Activated effector memory CD4-positive, alpha-beta T cell treated with anti-CD3 and anti-CD28 coated beads, Interleukin-2, amount 50 U/mL, for 16 hours (primary cell): Measurements from ENCODE around the gene NBAS.
"Not testable (repeated sequence)": the region's sequence is repeated elsewhere in the genome, so short reads cannot be mapped to it uniquely, and the experiment has no call there.

Experiments used
- DNase-seq: peaks from one replicate; pipeline ENCODE4 v3.0.0-alpha.2; 2020

NBAS gene

DNA sequence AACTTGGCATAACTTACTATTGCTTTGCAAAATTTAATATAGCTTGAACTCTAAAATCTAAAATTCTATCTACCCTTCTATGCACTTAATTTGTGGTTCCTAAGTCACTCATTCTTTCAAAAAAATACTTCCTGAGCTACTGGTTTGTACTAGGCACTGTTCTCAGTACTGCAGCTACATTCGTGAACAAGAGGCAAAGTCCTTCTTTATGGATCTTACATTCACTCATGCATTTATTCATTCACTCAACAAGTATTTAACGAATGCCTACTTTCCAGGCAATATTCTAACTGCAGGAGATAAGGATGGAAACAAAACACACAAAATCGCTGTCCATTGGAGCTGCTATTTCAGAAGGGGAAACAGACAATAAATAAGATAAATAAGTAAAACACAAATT is 104.8 kb downstream of the NBAS start:
- no peak for DNase-seq

DNA sequence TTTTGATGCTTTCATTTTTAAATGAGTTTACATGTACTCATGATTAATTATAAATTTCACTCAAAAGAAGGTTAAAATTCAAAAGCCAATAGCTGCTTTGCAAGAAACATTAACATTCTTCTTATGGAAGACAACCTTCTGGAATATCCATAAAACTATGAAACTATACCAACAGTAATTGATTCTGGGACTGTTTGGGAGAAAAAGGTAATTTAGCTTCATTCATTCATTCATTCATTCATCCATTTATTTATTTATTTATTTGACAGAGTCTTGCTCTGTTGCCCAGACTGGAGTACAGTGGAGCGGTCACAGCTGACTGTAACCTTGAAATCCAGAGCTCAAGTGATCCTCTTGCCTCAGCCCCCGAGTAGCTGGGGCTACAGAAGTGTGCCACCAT is 110.3 kb downstream of the NBAS start:
- no peak for DNase-seq

DNA sequence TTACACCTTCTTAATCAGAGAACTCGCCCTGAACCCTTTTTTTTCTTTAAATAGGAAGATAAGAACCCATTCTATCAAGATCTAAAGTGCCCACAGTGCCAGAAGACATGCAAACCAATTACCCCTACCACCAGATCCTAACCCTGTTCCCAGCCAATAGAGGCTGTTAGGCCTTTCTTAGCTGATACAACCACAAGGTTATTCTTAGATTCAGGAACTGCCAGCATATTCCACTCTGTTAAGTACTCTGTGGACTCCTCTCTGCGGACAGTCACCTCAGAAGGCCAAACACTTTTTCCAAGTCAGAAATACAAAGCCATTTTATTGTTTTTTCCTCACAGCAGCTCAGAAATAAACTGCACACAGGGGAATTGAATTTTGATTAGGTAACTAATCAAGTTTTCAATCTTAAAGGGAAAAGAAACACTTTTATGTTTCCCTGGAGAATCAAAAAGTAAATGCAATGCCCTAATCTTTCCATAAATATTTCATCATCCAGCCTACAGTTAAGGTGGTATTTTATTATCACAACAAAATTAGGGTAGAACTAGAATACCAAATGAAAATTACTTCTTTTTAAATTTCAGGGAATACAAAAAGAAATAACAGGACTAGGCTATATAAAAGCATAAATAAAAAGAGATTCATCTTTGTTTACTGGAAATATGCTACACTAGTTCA is 111.4 kb downstream of the NBAS start:
- no peak for DNase-seq

GRCh38 chr2:15448250-15448839 is 112.8 kb downstream of the NBAS start:
- no peak for DNase-seq

GRCh38 chr2:15447381-15447780 is 113.8 kb downstream of the NBAS start:
- no peak for DNase-seq

GRCh38 chr2:15446961-15447360 is 114.2 kb downstream of the NBAS start:
- no peak for DNase-seq

DNA sequence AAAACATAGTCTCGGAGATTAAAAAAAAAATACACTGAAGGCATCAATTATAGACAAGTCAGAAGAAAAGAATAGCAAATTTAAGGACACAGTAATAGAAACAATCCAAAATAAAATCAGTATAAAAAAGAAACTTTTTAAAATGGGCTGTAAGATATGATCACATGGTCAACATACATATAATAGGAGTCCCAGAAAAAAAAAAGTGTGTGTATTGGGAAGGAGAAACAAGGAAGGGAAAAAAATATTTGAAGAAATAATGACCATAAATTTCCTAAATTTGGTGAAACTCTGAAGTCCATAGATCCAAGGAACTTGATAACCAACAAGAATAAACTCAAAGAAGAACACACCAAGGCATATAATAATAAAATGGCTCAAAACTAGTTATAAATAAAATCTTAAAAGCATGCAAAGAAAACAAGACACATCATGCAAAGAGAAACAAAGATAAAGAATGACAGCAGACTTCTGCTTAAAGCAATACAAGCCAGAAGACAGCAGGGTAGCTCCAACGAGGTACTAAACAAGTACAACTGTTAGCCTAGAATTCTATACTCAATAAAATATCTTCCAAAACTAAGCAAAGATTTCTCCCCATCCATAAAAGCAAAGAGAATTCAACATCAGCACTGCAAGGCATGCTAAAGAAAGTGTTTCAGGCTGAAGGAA is 115.1 kb downstream of the NBAS start:
- DNase-seq, result no peak

DNA sequence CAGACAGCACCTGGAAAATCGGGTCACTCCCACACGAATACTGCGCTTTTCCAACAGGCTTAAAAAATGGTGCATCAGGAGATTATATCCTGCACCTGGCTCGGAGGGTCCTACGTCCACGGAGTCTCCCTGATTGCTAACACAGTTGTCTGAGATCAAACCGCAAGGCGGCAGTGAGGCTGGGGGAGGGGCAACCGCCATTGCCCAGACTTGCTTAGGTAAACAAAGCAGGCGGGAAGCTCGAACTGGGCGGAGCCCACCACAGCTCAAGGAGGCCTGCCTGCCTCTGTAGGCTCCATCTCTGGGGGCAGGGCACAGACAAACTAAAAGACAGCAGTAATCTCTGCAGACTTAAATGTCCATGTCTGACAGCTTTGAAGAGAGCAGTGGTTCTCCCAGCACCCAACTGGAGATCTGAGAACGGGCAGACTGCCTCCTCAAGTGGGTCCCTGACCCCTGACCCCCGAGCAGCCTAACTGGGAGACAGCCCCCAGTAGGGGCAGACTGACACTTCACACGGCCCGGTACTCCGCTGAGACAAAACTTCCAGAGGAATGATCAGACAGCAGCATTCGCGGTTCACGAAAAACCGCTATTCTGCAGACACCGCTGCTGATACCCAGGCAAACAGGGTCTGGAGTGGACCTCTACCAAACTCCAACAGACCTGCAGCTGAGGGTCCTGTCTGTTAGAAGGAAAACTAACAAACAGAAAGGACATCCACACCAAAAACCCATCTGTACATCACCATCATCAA is 121.2 kb downstream of the NBAS start:
- not testable (repeated sequence) for DNase-seq

DNA sequence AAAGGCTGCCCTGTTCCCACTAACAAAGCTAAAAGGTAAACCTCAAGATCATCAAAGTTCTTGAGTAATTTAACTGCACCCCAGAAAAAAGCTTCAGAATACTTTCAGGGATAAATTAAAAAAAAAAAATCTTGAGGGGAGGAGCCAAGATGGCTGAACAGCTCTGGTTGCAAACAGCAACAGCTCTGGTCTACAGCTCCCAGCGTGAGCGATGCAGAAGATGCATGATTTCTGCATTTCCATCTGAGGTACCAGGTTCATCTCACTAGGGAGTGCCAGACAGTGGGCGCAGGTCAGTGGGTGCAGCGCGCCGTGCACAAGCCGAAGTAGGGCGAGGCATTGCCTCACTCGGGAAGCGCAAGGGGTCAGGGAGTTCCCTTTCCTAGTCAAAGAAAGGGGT is 121.8 kb downstream of the NBAS start:
- not testable (repeated sequence) for DNase-seq

DNA sequence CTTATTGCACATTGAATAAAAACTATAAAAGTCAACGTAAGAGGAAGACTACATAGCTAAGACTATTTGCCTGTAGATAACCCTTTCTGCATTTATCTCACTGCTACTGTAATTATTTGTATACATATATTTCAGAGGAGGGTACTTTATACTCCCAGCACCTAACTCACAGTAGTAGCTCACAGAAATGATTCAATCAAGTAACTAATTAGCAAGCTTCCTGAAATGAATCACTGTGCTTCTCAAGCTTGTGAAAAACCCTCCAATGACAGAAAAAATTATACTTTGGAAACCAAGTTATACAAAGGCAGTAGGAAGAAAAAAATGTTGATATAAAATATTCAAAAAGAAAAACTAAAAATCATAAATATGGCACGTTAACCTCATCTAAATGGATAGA is 124.9 kb downstream of the NBAS start:
- no peak for DNase-seq

- no peak for DNase-seq
These were observed 125.7 kb downstream of the NBAS start for GRCh38 chr2:15435474-15435873.

DNA sequence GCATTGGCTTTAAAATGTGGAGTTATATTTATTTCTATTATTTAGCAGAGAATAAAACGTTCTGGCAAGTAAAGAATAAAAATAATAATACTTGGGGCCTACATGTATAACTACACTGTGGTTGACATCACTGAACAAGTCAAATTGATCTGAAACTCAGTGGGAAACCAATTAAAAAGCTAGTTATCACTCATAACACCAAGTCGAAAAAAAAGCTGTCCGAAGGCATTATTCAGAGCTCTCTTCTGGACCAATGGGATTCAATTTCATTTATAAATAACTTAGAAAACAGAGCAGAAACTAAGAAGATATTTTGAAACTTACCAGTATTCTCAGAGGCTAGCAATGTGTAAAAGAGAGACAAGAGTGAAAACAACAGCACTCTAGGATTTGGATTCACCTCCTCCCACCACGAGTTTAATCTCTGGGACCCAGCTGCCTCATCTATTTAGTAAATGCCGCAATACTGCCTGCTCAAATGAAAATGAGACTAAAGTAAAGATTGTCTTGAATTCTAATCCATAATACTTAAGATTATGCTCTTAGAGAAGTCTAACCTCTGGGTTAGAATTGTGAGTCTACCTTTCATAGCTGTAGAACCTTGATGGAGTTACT is 128.4 kb downstream of the NBAS start:
- no peak for DNase-seq

GRCh38 chr2:15429032-15429431 is 132.1 kb downstream of the NBAS start:
- no peak for DNase-seq

DNA sequence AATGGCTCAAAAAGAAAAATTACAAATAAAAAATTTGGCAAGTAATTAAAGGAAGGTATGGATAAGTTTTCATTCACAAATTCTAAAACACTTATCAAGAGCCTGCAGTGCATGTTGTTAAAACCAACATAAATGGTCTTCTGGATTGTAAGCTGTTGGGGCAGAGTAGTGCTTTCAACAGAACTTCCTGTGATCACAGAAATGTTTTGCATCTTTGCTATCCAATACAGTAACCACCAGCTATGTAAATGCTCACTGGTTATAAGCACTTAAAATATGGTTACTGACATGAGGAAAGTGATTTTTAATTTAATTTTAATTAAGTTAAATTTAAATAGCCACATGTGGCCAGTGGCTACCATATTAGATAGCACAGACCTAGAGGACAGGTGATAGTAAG is 133.1 kb downstream of the NBAS start:
- DNase-seq, result no peak

- DNase-seq, result no peak
These were observed 134.5 kb downstream of the NBAS start for GRCh38 chr2:15426606-15427005.

DNA sequence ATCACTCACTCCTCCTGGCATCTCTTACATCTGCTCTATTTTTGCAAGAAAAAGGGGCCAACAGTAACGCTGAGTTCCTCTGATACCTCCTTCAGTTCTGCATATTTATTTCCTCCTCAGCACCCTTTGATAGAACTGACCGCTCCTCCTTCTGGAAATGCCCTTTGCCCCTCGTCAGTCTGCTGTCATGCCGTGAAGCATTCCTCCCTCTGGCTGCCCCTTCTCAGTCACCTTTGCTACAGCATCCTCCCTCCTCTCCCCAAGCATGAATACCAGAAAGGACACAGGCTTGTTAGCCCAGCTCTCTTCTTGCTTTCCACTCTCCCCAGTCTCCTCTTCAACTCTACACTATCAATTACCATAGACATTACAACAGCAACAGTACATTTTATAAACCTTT is 135.4 kb downstream of the NBAS start:
- DNase-seq, result no peak

- DNase-seq, result no peak
These were observed 139.4 kb downstream of the NBAS start for GRCh38 chr2:15421753-15422152.

GRCh38 chr2:15415748-15416147 is 145.4 kb downstream of the NBAS start:
- DNase-seq, result no peak

DNA sequence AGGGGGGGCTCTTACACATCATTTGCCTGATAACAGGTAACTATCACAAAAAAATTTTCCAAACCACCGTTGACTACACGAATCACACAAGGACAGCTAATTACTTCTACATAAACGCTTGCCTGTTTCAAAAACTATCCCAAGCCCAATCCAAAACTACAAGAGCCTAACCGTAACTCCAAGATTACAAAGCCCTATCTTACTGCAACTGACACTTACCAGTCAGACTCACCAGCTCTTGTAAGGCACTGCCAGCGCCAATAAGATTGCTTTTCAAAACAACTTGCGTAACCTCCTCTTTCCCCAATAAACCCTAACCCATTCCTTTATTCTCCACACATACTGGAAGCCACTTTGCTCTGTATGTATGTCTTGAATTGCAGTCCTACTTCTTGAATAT is 148.4 kb downstream of the NBAS start:
- DNase-seq, result no peak

DNA sequence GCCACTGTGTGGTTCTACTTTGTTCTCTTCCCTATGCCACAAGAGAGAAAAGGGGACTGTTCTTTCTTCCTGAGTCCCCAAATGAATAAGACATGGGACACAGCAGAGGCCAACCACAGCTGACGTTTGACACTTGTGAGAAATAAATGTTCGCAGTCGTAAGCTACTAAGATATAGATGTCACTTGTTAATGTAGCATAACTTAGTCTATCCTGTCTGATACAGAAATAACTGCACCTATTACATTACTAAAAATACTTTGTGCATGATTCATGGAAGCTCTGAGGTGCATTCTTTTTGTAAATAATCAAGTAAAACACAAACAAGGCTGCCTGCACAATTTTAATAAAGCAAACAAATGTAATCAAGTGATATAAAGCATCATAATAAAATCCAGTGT is 148.8 kb downstream of the NBAS start:
- DNase-seq, result no peak

GRCh38 chr2:15410884-15411283 is 150.2 kb downstream of the NBAS start:
- no peak for DNase-seq

DNA sequence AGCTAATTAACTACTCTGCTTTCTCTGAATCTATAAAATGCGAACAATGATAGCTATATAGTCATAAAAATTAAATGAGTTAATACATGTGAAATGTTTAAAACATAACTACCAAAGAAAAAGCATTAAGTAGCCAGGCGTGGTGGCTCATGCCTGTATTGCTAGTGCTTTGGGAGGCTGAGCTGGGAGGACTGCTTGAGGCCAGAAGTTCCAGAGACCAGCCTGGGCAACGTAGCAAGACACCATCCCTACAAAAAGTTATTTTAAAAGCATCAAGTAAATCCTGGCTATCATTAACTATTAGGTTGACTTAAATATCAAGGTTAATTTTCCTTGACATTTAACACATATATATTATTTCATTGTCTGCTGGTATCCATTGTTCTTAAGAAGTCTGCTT is 152.4 kb downstream of the NBAS start:
- no peak for DNase-seq

GRCh38 chr2:15407666-15408065 is 153.5 kb downstream of the NBAS start:
- DNase-seq, result no peak
